CD4-positive, alpha-beta T cell (primary cell): ENCODE results near the gene IQSEC3. TPM values are rescaled to one million over a fixed set of nuclear protein-coding genes. Genes with fewer than 3 reads are reported as not detected.

Experiments used
- ATAC-seq: fragments of 200-7000 bp; cut with Tn5 transposase; one replicate; pipeline ENCODE4 v1.10.0; 2022; ENCODE audit warnings: mild to moderate bottlenecking; ENCODE audit not compliant: poor library complexity
- CTCF ChIA-PET: fragments of 350-600 bp; sonication (Branson Sonifier 250); formaldehyde crosslinking; loops from one replicate; lab custom pipeline; 2021; ENCODE audit warnings: antibody characterized with exemption, inconsistent platforms; lab: Charles Lee
- POLR2A ChIA-PET: fragments of 350-600 bp; sonication (Branson Sonifier 250); formaldehyde crosslinking; loops from one replicate; lab custom pipeline; 2021; ENCODE audit warnings: antibody characterized with exemption, inconsistent platforms; lab: Charles Lee
- DNase-seq, 14 experiments: peaks; one replicate each; pipeline ENCODE4 v3.0.0-alpha.2; 2013 to 2020; ENCODE audit warnings: mixed read lengths in 2 of 14
- H3K27ac ChIP-seq, 2 donors: one replicate each; pipeline versions ENCODE4 v1.5.1 to v1.7.0; 2013; ENCODE audit warnings: low read length in 2 of 2, low read depth in 1 of 2, mild to moderate bottlenecking in 1 of 2
- H3K27me3 ChIP-seq, 2 experiments: 1 replicate in 1 of 2; 2 replicates in 1 of 2; pipeline versions ENCODE4 v1.6.1 to v1.7.0; 2013; ENCODE audit warnings: low read length in 2 of 2, control low read depth in 1 of 2, mild to moderate bottlenecking in 1 of 2, moderate library complexity in 1 of 2; ENCODE audit not compliant: insufficient read depth in 2 of 2, control insufficient read depth in 1 of 2
- H3K36me3 ChIP-seq: one replicate; pipeline ENCODE4 v1.6.1; 2013; ENCODE audit warnings: low read length, control low read depth; ENCODE audit not compliant: insufficient read depth
- H3K4me1 ChIP-seq: one replicate; pipeline ENCODE4 v1.6.1; 2013; ENCODE audit warnings: low read length, control low read depth; ENCODE audit not compliant: insufficient read depth
- H3K4me3 ChIP-seq: one replicate; pipeline ENCODE4 v1.5.1; 2013; ENCODE audit warnings: mild to moderate bottlenecking, low read length, moderate library complexity
- H3K9me3 ChIP-seq, 2 experiments: 1 replicate in 1 of 2; 2 replicates in 1 of 2; pipeline versions ENCODE4 v1.6.1 to v1.7.0; 2013; ENCODE audit warnings: low read length in 2 of 2, mild to moderate bottlenecking in 2 of 2, control low read depth in 1 of 2, moderate library complexity in 1 of 2; ENCODE audit not compliant: control insufficient read depth in 1 of 2, insufficient read depth in 1 of 2
- H3K27ac Mint-ChIP-seq: one replicate; pipeline ENCODE4 v1.8.0; 2020; ENCODE audit warnings: mixed read lengths
- H3K27me3 Mint-ChIP-seq: one replicate; pipeline ENCODE4 v1.8.0; 2021; ENCODE audit warnings: mixed read lengths
- H3K36me3 Mint-ChIP-seq: one replicate; pipeline ENCODE4 v1.8.0; 2021; ENCODE audit warnings: low read depth, mixed read lengths
- H3K4me1 Mint-ChIP-seq: one replicate; pipeline ENCODE4 v1.8.0; 2021; ENCODE audit warnings: low read depth, mixed read lengths
- H3K4me3 Mint-ChIP-seq: one replicate; pipeline ENCODE4 v1.8.0; 2020; ENCODE audit warnings: mild to moderate bottlenecking, mixed read lengths
- H3K9me3 Mint-ChIP-seq: one replicate; pipeline ENCODE4 v1.8.0; 2020; ENCODE audit warnings: mixed read lengths
- intact Hi-C, 2 experiments: fragments of 100-400 bp; cut with DNase I in 1 of 2; cut with micrococcal nuclease in 1 of 2; formaldehyde crosslinking; loops; one replicate each; pipeline versions ENCODE4 v1.15.1 to v1.9.0; 2023 to 2025; cut with DNase I, micrococcal nuclease
- total RNA-seq, 174 experiments: library from RNA in 2 of 174; stranded (reverse) in 2 of 174; gene quantifications; one replicate each; pipeline ENCODE4 v1.2.3 and lab custom pipeline; 2021 to 2026
- TF ChIP-seq, protein P1 (sequence below): fragments of 200-600 bp; IDR thresholded peaks from one replicate; pipeline ENCODE4 v1.8.0; 2022; ENCODE audit warnings: antibody characterized with exemption, mild to moderate bottlenecking

The IQSEC3 gene
- total RNA-seq, 2 experiments from 2014 or later: 0.19 TPM; not detected in 1

DNA sequence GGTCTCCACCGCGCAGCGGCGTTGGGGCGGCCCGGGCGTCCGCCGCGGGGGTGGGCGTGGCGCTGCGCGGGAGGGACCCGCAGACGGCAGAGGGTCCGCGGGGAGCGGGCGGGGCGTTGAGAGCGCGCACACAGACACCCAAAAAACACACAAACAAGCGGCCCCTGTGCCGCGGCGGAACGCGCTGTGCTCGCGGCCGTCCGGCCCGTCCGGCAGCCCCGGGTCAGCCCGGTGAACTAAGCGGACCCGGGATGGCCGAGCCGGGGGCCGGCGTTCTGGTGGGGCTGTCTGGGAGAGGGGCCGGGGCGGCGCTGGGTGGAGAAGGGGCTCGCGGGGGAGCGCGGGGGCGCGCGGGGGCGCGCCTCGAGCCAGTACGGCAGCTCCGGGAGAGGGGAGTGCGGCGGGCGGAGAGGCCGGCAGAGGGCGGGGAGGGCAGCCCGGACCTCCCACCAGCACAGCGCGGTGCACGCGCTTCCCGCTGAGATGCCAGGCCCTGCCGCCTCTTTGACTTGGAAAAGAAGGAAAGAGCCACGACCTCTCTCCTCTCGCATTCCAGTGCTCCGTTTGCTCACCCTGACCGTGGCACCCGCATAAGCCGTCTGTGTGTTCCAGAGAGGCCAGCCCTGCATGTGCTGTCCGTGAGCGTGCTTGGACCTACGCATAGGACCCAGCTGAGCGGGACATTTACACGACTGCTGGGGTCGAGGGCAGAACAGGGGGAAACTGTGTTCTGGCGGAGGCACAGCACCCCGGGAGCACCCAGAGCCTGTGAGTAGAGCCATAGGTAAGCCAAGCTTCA lies 137.1 kb downstream of the IQSEC3 start:
- no peaks in the 10 kb centered on the region for H3K9me3 Mint-ChIP-seq
- peaks cover 0 to 3% of the 10 kb centered on the region in 2 experiments for H3K9me3 ChIP-seq
- H3K27ac ChIP-seq: no peak overlapping the region
- peaks cover 2% of the 10 kb centered on the region for H3K4me1 ChIP-seq
- no peak overlapping the region for H3K4me3 ChIP-seq
- no peak overlapping the region for H3K27ac Mint-ChIP-seq
- TF ChIP-seq, protein P1, sequence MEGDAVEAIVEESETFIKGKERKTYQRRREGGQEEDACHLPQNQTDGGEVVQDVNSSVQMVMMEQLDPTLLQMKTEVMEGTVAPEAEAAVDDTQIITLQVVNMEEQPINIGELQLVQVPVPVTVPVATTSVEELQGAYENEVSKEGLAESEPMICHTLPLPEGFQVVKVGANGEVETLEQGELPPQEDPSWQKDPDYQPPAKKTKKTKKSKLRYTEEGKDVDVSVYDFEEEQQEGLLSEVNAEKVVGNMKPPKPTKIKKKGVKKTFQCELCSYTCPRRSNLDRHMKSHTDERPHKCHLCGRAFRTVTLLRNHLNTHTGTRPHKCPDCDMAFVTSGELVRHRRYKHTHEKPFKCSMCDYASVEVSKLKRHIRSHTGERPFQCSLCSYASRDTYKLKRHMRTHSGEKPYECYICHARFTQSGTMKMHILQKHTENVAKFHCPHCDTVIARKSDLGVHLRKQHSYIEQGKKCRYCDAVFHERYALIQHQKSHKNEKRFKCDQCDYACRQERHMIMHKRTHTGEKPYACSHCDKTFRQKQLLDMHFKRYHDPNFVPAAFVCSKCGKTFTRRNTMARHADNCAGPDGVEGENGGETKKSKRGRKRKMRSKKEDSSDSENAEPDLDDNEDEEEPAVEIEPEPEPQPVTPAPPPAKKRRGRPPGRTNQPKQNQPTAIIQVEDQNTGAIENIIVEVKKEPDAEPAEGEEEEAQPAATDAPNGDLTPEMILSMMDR: no peak
- peaks cover 74% of the 10 kb centered on the region for H3K27me3 Mint-ChIP-seq
- CTCF ChIA-PET: no interaction called here
- DNase-seq (no peak), ATAC-seq (no peak)
- H3K36me3 Mint-ChIP-seq: no peaks in the 10 kb centered on the region
- no peaks in the 10 kb centered on the region for H3K36me3 ChIP-seq
- POLR2A ChIA-PET: no interaction called here
- H3K27me3 ChIP-seq: peaks cover 23 to 41% of the 10 kb centered on the region in 2 experiments
- H3K4me1 Mint-ChIP-seq: peaks cover 4% of the 10 kb centered on the region
- no peak overlapping the region for H3K4me3 Mint-ChIP-seq
- intact Hi-C loops: no loop called here

DNA sequence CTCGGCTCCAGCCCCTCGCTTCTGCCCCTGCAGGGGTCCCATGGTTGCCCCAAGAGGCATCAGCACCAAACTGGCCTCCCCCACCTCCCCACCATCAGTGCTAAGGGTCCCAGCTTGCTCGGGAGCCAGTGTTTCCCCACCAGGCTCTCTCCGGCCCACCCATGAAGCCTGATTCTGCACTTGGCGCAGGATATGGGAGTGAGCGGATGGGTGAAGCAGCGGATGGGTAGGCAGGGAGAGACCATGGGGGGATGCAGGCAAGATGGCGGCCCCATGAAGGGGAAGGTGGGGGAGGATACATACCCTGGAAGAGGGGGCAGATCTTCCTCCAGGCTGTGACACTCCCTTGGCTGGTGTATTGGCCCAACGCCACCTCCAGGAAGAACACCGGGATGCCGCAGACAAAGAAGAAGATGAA lies 137.7 kb downstream of the IQSEC3 start:
- ATAC-seq: no peak
- Mint-ChIP-seq H3K9me3 (no peaks in the 10 kb centered on the region), H3K4me1 (peaks cover 4% of the 10 kb centered on the region), H3K27me3 (peaks cover 75% of the 10 kb centered on the region), H3K4me3 (no peak overlapping the region), H3K36me3 (no peaks in the 10 kb centered on the region), H3K27ac (no peak overlapping the region)
- ChIA-PET CTCF (no interaction called here), POLR2A (no interaction called here)
- Histone ChIP-seq H3K27ac (no peak overlapping the region), H3K4me3 (no peak overlapping the region), H3K27me3 (peaks cover 23 to 41% of the 10 kb centered on the region in 2 experiments), H3K9me3 (peaks cover 0 to 3% of the 10 kb centered on the region in 2 experiments), H3K4me1 (peaks cover 2% of the 10 kb centered on the region), H3K36me3 (no peaks in the 10 kb centered on the region)
- TF ChIP-seq, protein P1: no peak
- no peak for DNase-seq
- intact Hi-C loops: no loop called here

DNA sequence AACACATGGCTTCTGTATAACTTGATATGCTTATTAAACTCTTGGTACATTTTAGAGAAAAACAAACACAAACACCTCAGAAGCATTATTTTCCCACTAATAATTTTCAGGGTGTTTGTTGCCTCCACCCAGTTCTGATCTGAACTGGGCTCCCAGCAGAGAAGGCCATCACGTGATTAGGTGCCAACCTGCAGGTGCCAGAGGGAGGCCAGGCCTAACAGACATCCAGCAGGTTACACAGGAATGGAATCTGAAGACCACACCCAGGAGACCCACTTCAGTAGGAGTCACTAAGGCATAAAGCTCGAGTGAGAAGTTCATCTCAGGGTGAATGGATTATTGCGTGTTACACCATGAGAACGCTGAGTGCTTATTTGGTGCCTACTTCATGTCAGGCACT lies 138.5 kb downstream of the IQSEC3 start:
- H3K27ac ChIP-seq: no peak overlapping the region
- CTCF ChIA-PET: no interaction called here
- H3K4me3 Mint-ChIP-seq: no peak overlapping the region
- ATAC-seq (no peak), DNase-seq (no peak)
- no peaks in the 10 kb centered on the region for H3K9me3 Mint-ChIP-seq
- H3K36me3 ChIP-seq: no peaks in the 10 kb centered on the region
- H3K4me3 ChIP-seq: no peak overlapping the region
- H3K27me3 Mint-ChIP-seq: peaks cover 73% of the 10 kb centered on the region
- peaks cover 23 to 41% of the 10 kb centered on the region in 2 experiments for H3K27me3 ChIP-seq
- POLR2A ChIA-PET: no interaction called here
- intact Hi-C loops: no loop called here
- no peak overlapping the region for H3K27ac Mint-ChIP-seq
- H3K9me3 ChIP-seq: peaks cover 0 to 3% of the 10 kb centered on the region in 2 experiments
- H3K4me1 ChIP-seq: peaks cover 2% of the 10 kb centered on the region
- TF ChIP-seq, protein P1: no peak
- H3K4me1 Mint-ChIP-seq: peaks cover 4% of the 10 kb centered on the region
- H3K36me3 Mint-ChIP-seq: no peaks in the 10 kb centered on the region
